Smooth muscle cell (in vitro differentiated cells): ENCODE results near the gene ZNF101. TPM values are rescaled to one million over a fixed set of nuclear protein-coding genes. Genes with fewer than 3 reads are reported as not detected.
A peak's percentile ranks its signal among the peaks of the same experiment; 100 is the strongest.

Experiments used
- DNase-seq: peaks from one replicate; lab custom pipeline; 2025; ENCODE audit not compliant: unreplicated experiment; lab: John Stamatoyannopoulos, UW
- H2AFZ ChIP-seq: fragments of 200-600 bp; sonication (generic); 2 replicates; pipeline ENCODE4 v1.6.0; 2016; ENCODE audit warnings: antibody characterized with exemption, low read depth, mild to moderate bottlenecking
- H3F3A ChIP-seq: fragments of 200-600 bp; sonication (generic); 2 replicates; pipeline ENCODE4 v1.6.0; 2017; ENCODE audit warnings: antibody characterized with exemption, low read depth
- H3K27ac ChIP-seq: fragments of 200-600 bp; sonication (generic); 2 replicates; pipeline ENCODE4 v1.5.1; 2016; ENCODE audit warnings: low read depth, mild to moderate bottlenecking
- H3K27me3 ChIP-seq: fragments of 200-600 bp; sonication (generic); 2 replicates; pipeline ENCODE4 v1.6.1; 2016; ENCODE audit warnings: low read depth, mild to moderate bottlenecking
- H3K36me3 ChIP-seq: fragments of 200-600 bp; sonication (generic); 2 replicates; pipeline ENCODE4 v1.5.1; 2016; ENCODE audit warnings: low read depth
- H3K4me1 ChIP-seq: fragments of 200-600 bp; sonication (generic); 2 replicates; pipeline ENCODE4 v1.5.1; 2016; ENCODE audit warnings: low read depth
- H3K4me2 ChIP-seq: fragments of 200-600 bp; sonication (generic); 2 replicates; pipeline ENCODE4 v1.6.0; 2016; ENCODE audit warnings: mild to moderate bottlenecking
- H3K4me3 ChIP-seq: fragments of 200-600 bp; sonication (generic); 2 replicates; pipeline ENCODE4 v1.5.1; 2016; ENCODE audit warnings: mild to moderate bottlenecking
- H3K79me2 ChIP-seq: fragments of 200-600 bp; sonication (generic); 2 replicates; pipeline ENCODE4 v1.6.0; 2016; ENCODE audit warnings: low read depth, mild to moderate bottlenecking
- H3K9ac ChIP-seq: fragments of 200-600 bp; sonication (generic); 2 replicates; pipeline ENCODE4 v1.6.0; 2016; ENCODE audit warnings: low read depth
- H3K9me3 ChIP-seq: fragments of 200-600 bp; sonication (generic); replicated peaks from 2 replicates; pipeline ENCODE4 v1.5.1; 2016; ENCODE audit warnings: low read depth
- H4K20me1 ChIP-seq: fragments of 200-600 bp; sonication (generic); 2 replicates; pipeline ENCODE4 v1.6.0; 2016; ENCODE audit warnings: low read depth
- CTCF ChIP-seq: fragments of 200-600 bp; sonication (generic); IDR thresholded peaks from 2 replicates; pipeline ENCODE4 v1.5.1; 2017; ENCODE audit warnings: borderline replicate concordance, mild to moderate bottlenecking, antibody characterized with exemption; ENCODE audit not compliant: insufficient read depth, poor library complexity, severe bottlenecking
- WGBS: methylation state at CpG from one replicate; pipeline ENCODE4 v1.1.7; 2016; ENCODE audit warnings: low lambda C conversion rate; 5-methylcytosine and 5-hydroxymethylcytosine counted together
- polyA plus RNA-seq: library from polyadenylated mRNA; unstranded; fragments of >200 nt; fragmentation: Nextera tagmentation; extraction: Ambion mirVana; gene quantifications from 2 replicates; pipeline ENCODE4 v1.2.1, GENCODE V29; 2016
- total RNA-seq: library from RNA; depleted of rRNA; stranded (reverse); fragments of >200 nt; gene quantifications from 2 replicates; pipeline ENCODE4 v1.2.3, GENCODE V29; 2014

ZNF101 gene
- total and polyA plus RNA-seq, 2 experiments from 2014 or later: 0.83 to 5.4 TPM

- peak overlapping the region; percentile 95 for H3K4me2 ChIP-seq
- H2AFZ ChIP-seq: no peak overlapping the region
- no peak overlapping the region for H3K9ac ChIP-seq
- peaks cover 16% of the 10 kb centered on the region for H3K79me2 ChIP-seq
- TF ChIP-seq CTCF: no peak
- 57% methylated on average over 10 of the region's 10 CpGs for WGBS
- no peaks in the 10 kb centered on the region for H3K27me3 ChIP-seq
- H3K4me3 ChIP-seq: peak overlapping the region; percentile 83
- no peaks in the 10 kb centered on the region for H3K36me3 ChIP-seq
- H3F3A ChIP-seq: no peaks in the 10 kb centered on the region
- peaks cover 9% of the 10 kb centered on the region for H3K4me1 ChIP-seq
- no peak for DNase-seq
- no peaks in the 10 kb centered on the region for H3K9me3 ChIP-seq
- H3K27ac ChIP-seq: no peak overlapping the region
- H4K20me1 ChIP-seq: no peaks in the 10 kb centered on the region
Measured at GRCh38 chr19:19670070-19670551, 1.5 kb downstream of the ZNF101 start.

GRCh38 chr19:19672816-19673215 lies 4.2 kb downstream of the ZNF101 start:
- no peaks in the 10 kb centered on the region for H3K9me3 ChIP-seq
- WGBS: 88% methylated on average over 3 of the region's 3 CpGs
- H3K4me1 ChIP-seq: peaks cover 9% of the 10 kb centered on the region
- no peaks in the 10 kb centered on the region for H3F3A ChIP-seq
- peaks cover 6% of the 10 kb centered on the region for H3K36me3 ChIP-seq
- no peak overlapping the region for H3K4me2 ChIP-seq
- no peak overlapping the region for H3K9ac ChIP-seq
- H2AFZ ChIP-seq: no peak overlapping the region
- no peak for TF ChIP-seq CTCF
- H3K79me2 ChIP-seq: peaks cover 16% of the 10 kb centered on the region
- no peak overlapping the region for H3K4me3 ChIP-seq
- H3K27me3 ChIP-seq: no peaks in the 10 kb centered on the region
- H3K27ac ChIP-seq: no peak overlapping the region
- no peak for DNase-seq
- H4K20me1 ChIP-seq: no peaks in the 10 kb centered on the region

GRCh38 chr19:19674315-19674714 lies 5.7 kb downstream of the ZNF101 start:
- peaks cover 13% of the 10 kb centered on the region for H3K79me2 ChIP-seq
- no peak for TF ChIP-seq CTCF
- no peak for DNase-seq
- no peaks in the 10 kb centered on the region for H3F3A ChIP-seq
- no peak overlapping the region for H2AFZ ChIP-seq
- 100% methylated on average over 6 of the region's 6 CpGs for WGBS
- H3K9ac ChIP-seq: no peak overlapping the region
- no peak overlapping the region for H3K4me3 ChIP-seq
- no peak overlapping the region for H3K27ac ChIP-seq
- H3K9me3 ChIP-seq: peaks cover 7% of the 10 kb centered on the region
- H3K27me3 ChIP-seq: no peaks in the 10 kb centered on the region
- peaks cover 14% of the 10 kb centered on the region for H3K36me3 ChIP-seq
- no peaks in the 10 kb centered on the region for H4K20me1 ChIP-seq
- peaks cover 7% of the 10 kb centered on the region for H3K4me1 ChIP-seq
- no peak overlapping the region for H3K4me2 ChIP-seq

- no peak overlapping the region for H3K4me2 ChIP-seq
- H3K9me3 ChIP-seq: peaks cover 20% of the 10 kb centered on the region
- peaks cover 8% of the 10 kb centered on the region for H3K79me2 ChIP-seq
- H3K4me1 ChIP-seq: no peaks in the 10 kb centered on the region
- H4K20me1 ChIP-seq: no peaks in the 10 kb centered on the region
- no peak overlapping the region for H3K9ac ChIP-seq
- 92% methylated on average over 7 of the region's 7 CpGs for WGBS
- H3K4me3 ChIP-seq: no peak overlapping the region
- DNase-seq: no peak
- H3K27me3 ChIP-seq: no peaks in the 10 kb centered on the region
- no peaks in the 10 kb centered on the region for H3F3A ChIP-seq
- no peak overlapping the region for H2AFZ ChIP-seq
- H3K27ac ChIP-seq: no peak overlapping the region
- no peak for TF ChIP-seq CTCF
- H3K36me3 ChIP-seq: peaks cover 30% of the 10 kb centered on the region
Measured at GRCh38 chr19:19677579-19677978, 8.9 kb downstream of the ZNF101 start.
